H1 (cell line): ENCODE data around the gene ELMO1.

Source experiments
- BRCA1 ChIP-seq: IDR thresholded peaks from 2 replicates; pipeline ENCODE4 v1.6.1; 2012; ENCODE audit warnings: low read depth, low read length, improper control_type of control experiment
- CREB1 ChIP-seq: IDR thresholded peaks from 2 replicates; pipeline ENCODE4 v1.6.1; 2012; ENCODE audit warnings: inconsistent platforms
- EP300 ChIP-seq, 2 experiments: IDR thresholded peaks; 1 replicate in 1 of 2; 2 replicates in 1 of 2; pipeline ENCODE4 v1.6.1; 2011 to 2012; ENCODE audit warnings: low read depth in 2 of 2, low read length in 2 of 2, mild to moderate bottlenecking in 2 of 2, borderline replicate concordance in 1 of 2, inconsistent platforms in 1 of 2, moderate library complexity in 1 of 2
- NRF1 ChIP-seq: IDR thresholded peaks from 2 replicates; pipeline ENCODE4 v1.6.1; 2011; ENCODE audit warnings: mild to moderate bottlenecking, low read depth, low read length, improper control_type of control experiment
- POLR2A ChIP-seq, 2 experiments: IDR thresholded peaks; 1 replicate in 1 of 2; 2 replicates in 1 of 2; pipeline ENCODE4 v1.6.1; 2011; ENCODE audit warnings: low read depth in 2 of 2, low read length in 2 of 2, mild to moderate bottlenecking in 2 of 2; ENCODE audit errors: control extremely low read depth in 1 of 2
- POLR2AphosphoS5 ChIP-seq: IDR thresholded peaks from 2 replicates; pipeline ENCODE4 v1.6.1; 2011; ENCODE audit warnings: low read depth, low read length
- SP1 ChIP-seq: IDR thresholded peaks from 2 replicates; pipeline ENCODE4 v1.6.1; 2011; ENCODE audit warnings: low read depth, low read length
- TEAD4 ChIP-seq: IDR thresholded peaks from 2 replicates; pipeline ENCODE4 v1.6.1; 2012; ENCODE audit warnings: low read depth, low read length, inconsistent platforms, mixed read lengths
- USF2 ChIP-seq: IDR thresholded peaks from 2 replicates; pipeline ENCODE4 v1.6.1; 2011; ENCODE audit warnings: low read length, improper control_type of control experiment
- YY1 ChIP-seq: IDR thresholded peaks from 2 replicates; pipeline ENCODE4 v1.6.1; 2011; ENCODE audit warnings: low read depth, mild to moderate bottlenecking, low read length
- ZNF274 ChIP-seq: IDR thresholded peaks from 2 replicates; pipeline ENCODE4 v1.7.0; 2012; ENCODE audit warnings: low read length, borderline replicate concordance; ENCODE audit errors: extremely low read depth
- TF ChIP-seq, protein P1 (sequence below), 3 experiments: IDR thresholded peaks; 1 replicate in 2 of 3; 2 replicates in 1 of 3; pipeline versions ENCODE4 v1.5.1 to v1.6.1; 2011; ENCODE audit warnings: low read length in 3 of 3, mild to moderate bottlenecking in 3 of 3, inconsistent platforms in 2 of 3, low read depth in 1 of 3, moderate library complexity in 1 of 3; ENCODE audit not compliant: insufficient read depth in 1 of 3; ENCODE audit errors: control extremely low read depth in 1 of 3

- TF ChIP-seq, protein P1, sequence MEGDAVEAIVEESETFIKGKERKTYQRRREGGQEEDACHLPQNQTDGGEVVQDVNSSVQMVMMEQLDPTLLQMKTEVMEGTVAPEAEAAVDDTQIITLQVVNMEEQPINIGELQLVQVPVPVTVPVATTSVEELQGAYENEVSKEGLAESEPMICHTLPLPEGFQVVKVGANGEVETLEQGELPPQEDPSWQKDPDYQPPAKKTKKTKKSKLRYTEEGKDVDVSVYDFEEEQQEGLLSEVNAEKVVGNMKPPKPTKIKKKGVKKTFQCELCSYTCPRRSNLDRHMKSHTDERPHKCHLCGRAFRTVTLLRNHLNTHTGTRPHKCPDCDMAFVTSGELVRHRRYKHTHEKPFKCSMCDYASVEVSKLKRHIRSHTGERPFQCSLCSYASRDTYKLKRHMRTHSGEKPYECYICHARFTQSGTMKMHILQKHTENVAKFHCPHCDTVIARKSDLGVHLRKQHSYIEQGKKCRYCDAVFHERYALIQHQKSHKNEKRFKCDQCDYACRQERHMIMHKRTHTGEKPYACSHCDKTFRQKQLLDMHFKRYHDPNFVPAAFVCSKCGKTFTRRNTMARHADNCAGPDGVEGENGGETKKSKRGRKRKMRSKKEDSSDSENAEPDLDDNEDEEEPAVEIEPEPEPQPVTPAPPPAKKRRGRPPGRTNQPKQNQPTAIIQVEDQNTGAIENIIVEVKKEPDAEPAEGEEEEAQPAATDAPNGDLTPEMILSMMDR (IDR thresholded peaks at IDR 0.05; ENCODE audit: control extremely low read depth in 1 of 3, insufficient read depth in 1 of 3, low read depth in 1 of 3, low read length in 3 of 3): no peak
- no peak for TF ChIP-seq EP300 (IDR thresholded peaks at IDR 0.05; ENCODE audit: borderline replicate concordance in 1 of 2, low read depth in 2 of 2, low read length in 2 of 2)
- TF ChIP-seq NRF1: no peak
- no peak for TF ChIP-seq POLR2A (IDR thresholded peaks at IDR 0.05; ENCODE audit: control extremely low read depth in 1 of 2, low read depth in 2 of 2, low read length in 2 of 2)
- TF ChIP-seq BRCA1: no peak
- TF ChIP-seq POLR2AphosphoS5: no peak
- no peak for TF ChIP-seq USF2
- TF ChIP-seq CREB1: no peak
- TF ChIP-seq YY1: no peak
- no peak for TF ChIP-seq TEAD4
- no peak for TF ChIP-seq SP1
- no peak for TF ChIP-seq ZNF274
Measured at GRCh38 chr7:37417107-37417474, 31.6 kb downstream of the ELMO1 start.
